HepG2 (cell line): ENCODE measurements around the gene RPS8. TPM values are rescaled to one million over a fixed set of nuclear protein-coding genes. Genes with fewer than 3 reads are reported as not detected.

Experiments
- ATF7 ChIP-seq, 2 experiments: fragments of 450-650 bp in 1 of 2; sonication (generic) in 1 of 2; formaldehyde crosslinking in 1 of 2; IDR thresholded peaks; 2 replicates each; pipeline versions ENCODE4 v1.4.0 to v1.6.1; 2016 to 2020; ENCODE audit warnings: antibody characterized with exemption in 1 of 2, mild to moderate bottlenecking in 1 of 2, missing genetic modification reagents in 1 of 2
- CBFB ChIP-seq: sonication (generic); formaldehyde crosslinking; IDR thresholded peaks from 2 replicates; pipeline ENCODE4 v1.4.0; 2020; ENCODE audit warnings: missing genetic modification reagents
- CHD2 ChIP-seq: IDR thresholded peaks from 2 replicates; pipeline ENCODE4 v1.6.1; 2011; ENCODE audit warnings: low read depth, low read length, improper control_type of control experiment
- FOXP1 ChIP-seq, 2 experiments: fragments of 450-650 bp in 1 of 2; IDR thresholded peaks; 2 replicates each; pipeline ENCODE4 v1.6.1; 2017 to 2018; ENCODE audit warnings: antibody characterized with exemption in 1 of 2
- MBD4 ChIP-seq: IDR thresholded peaks from 2 replicates; pipeline ENCODE4 v1.6.1; 2012; ENCODE audit warnings: low read length, inconsistent platforms, borderline replicate concordance
- MXD3 ChIP-seq: IDR thresholded peaks from 2 replicates; pipeline ENCODE4 v1.6.1; 2016; ENCODE audit warnings: mild to moderate bottlenecking, missing biosample characterization, missing genetic modification reagents
- NFE2L1 ChIP-seq: sonication (generic); formaldehyde crosslinking; IDR thresholded peaks from 2 replicates; pipeline ENCODE4 v1.4.0; 2020; ENCODE audit warnings: missing genetic modification reagents, mild to moderate bottlenecking, borderline replicate concordance
- TBP ChIP-seq: sonication (generic); formaldehyde crosslinking; IDR thresholded peaks from 2 replicates; pipeline ENCODE4 v1.5.0; 2020; ENCODE audit warnings: missing genetic modification reagents
- TFAP4 ChIP-seq: sonication (generic); IDR thresholded peaks from 2 replicates; pipeline ENCODE4 v1.6.1; 2016; ENCODE audit warnings: low read depth, borderline replicate concordance
- THRA ChIP-seq: sonication (generic); formaldehyde crosslinking; IDR thresholded peaks from 2 replicates; pipeline ENCODE4 v1.4.0; 2020; ENCODE audit warnings: missing genetic modification reagents, borderline replicate concordance
- ZBTB42 ChIP-seq: sonication (generic); formaldehyde crosslinking; IDR thresholded peaks from 2 replicates; pipeline ENCODE4 v1.5.0; 2020; ENCODE audit warnings: mild to moderate bottlenecking, missing genetic modification reagents
- ZMYM4 ChIP-seq: sonication (generic); formaldehyde crosslinking; IDR thresholded peaks from 2 replicates; pipeline ENCODE4 v1.8.1; 2023; ENCODE audit warnings: mild to moderate bottlenecking, missing genetic modification reagents
- ZNF160 ChIP-seq: sonication (generic); formaldehyde crosslinking; IDR thresholded peaks from 2 replicates; pipeline ENCODE4 v1.8.0; 2022; ENCODE audit warnings: mild to moderate bottlenecking, inconsistent platforms, missing genetic modification reagents
- ZNF251 ChIP-seq: sonication (generic); formaldehyde crosslinking; IDR thresholded peaks from 2 replicates; pipeline ENCODE4 v1.9.0; 2021; ENCODE audit warnings: mild to moderate bottlenecking, missing genetic modification reagents
- ZNF552 ChIP-seq: sonication (generic); formaldehyde crosslinking; IDR thresholded peaks from 2 replicates; pipeline ENCODE4 v1.9.0; 2022; ENCODE audit warnings: missing genetic modification reagents, mild to moderate bottlenecking, borderline replicate concordance
- ZNF597 ChIP-seq: sonication (generic); formaldehyde crosslinking; IDR thresholded peaks from 2 replicates; pipeline ENCODE4 v1.5.0; 2020; ENCODE audit warnings: missing genetic modification reagents
- ZNF605 ChIP-seq: sonication (generic); formaldehyde crosslinking; IDR thresholded peaks from 2 replicates; pipeline ENCODE4 v1.8.0; 2022; ENCODE audit warnings: mild to moderate bottlenecking, missing genetic modification reagents
- ZNF616 ChIP-seq: sonication (generic); formaldehyde crosslinking; IDR thresholded peaks from 2 replicates; pipeline ENCODE4 v1.5.0; 2020; ENCODE audit warnings: low read depth, mild to moderate bottlenecking, missing genetic modification reagents
- ZNF788 ChIP-seq: sonication (generic); formaldehyde crosslinking; IDR thresholded peaks from 2 replicates; pipeline ENCODE4 v1.5.0; 2020; ENCODE audit warnings: mild to moderate bottlenecking, missing genetic modification reagents, borderline replicate concordance
- ZNF83 ChIP-seq: sonication (generic); formaldehyde crosslinking; IDR thresholded peaks from 2 replicates; pipeline ENCODE4 v1.4.0; 2020; ENCODE audit warnings: missing genetic modification reagents, mild to moderate bottlenecking, borderline replicate concordance
- ZSCAN29 ChIP-seq: sonication (generic); formaldehyde crosslinking; conservative IDR thresholded peaks from 2 replicates; pipeline ENCODE4 v1.4.0; 2020; ENCODE audit warnings: mild to moderate bottlenecking, missing genetic modification reagents
- polyA plus RNA-seq, 8 experiments: library from polyadenylated mRNA; depleted of rRNA in 3 of 8; stranded (reverse) in 7 of 8; unstranded in 1 of 8; fragments of >200 nt; fragmentation: Illumina TruSeq in 4 of 8; extraction: Trizol in 4 of 8; gene quantifications; 2 replicates each; pipeline versions ENCODE4 v1.2.1 to v1.2.3, GENCODE V29; 2011 to 2016; ENCODE audit warnings: low read depth in 4 of 8, missing spikeins in 1 of 8, mixed read lengths in 1 of 8; ENCODE audit not compliant: insufficient read depth in 1 of 8
- total RNA-seq, 5 experiments: library from RNA; depleted of rRNA; stranded (reverse); fragments of >200 nt; fragmentation: Illumina TruSeq; extraction: Trizol; gene quantifications; 2 replicates each; pipeline ENCODE4 v1.2.3, GENCODE V29; 2016; ENCODE audit warnings: low read depth in 1 of 5

Gene RPS8
- total and polyA plus RNA-seq, 2 of the 13 experiments (the other 11 are each of a cell fraction or from before 2014, with no cell fraction given): 2,628 to 2,822 TPM

- TF ChIP-seq THRA (CRISPR knock-in tag) (peak; percentile 42; the same call in 1 of the 2 replicates), MXD3 (CRISPR knock-in tag) (0 out of 2 replicates have a peak, but pooled peaks have one; percentile 57), CBFB (CRISPR knock-in tag) (peak; percentile 28; the same call in 1 of the 2 replicates), FOXP1 (IDR thresholded peaks at IDR 0.05) (no peak), FOXP1 (CRISPR knock-in tag; IDR thresholded peaks at IDR 0.05) (0 out of 2 replicates have a peak, but pooled peaks have one; percentile 4), ZBTB42 (CRISPR knock-in tag) (0 out of 2 replicates have a peak, but pooled peaks have one; percentile 32), MBD4 (no peak), ZNF83 (CRISPR knock-in tag) (no peak), NFE2L1 (CRISPR knock-in tag) (no peak), ZMYM4 (CRISPR knock-in tag) (peak; percentile 81), ZNF251 (CRISPR knock-in tag) (no peak), ZNF605 (no peak), TFAP4 (no peak), ATF7 (IDR thresholded peaks at IDR 0.05) (no peak), ATF7 (CRISPR knock-in tag; IDR thresholded peaks at IDR 0.05) (peak; percentile 68), ZNF597 (CRISPR knock-in tag) (no peak), CHD2 (no peak), TBP (0 out of 2 replicates have a peak, but pooled peaks have one; percentile 33), ZSCAN29 (CRISPR knock-in tag) (0 out of 2 replicates have a peak, but pooled peaks have one; percentile 45), ZNF788 (CRISPR knock-in tag) (peak; percentile 65; the same call in 1 of the 2 replicates), ZNF616 (CRISPR knock-in tag) (no peak), ZNF552 (peak; percentile 57; the same call in 1 of the 2 replicates), ZNF160 (CRISPR knock-in tag) (peak; percentile 51; the same call in 1 of the 2 replicates)
Measured at GRCh38 chr1:44739307-44740178, 35.8 kb upstream of the RPS8 start, which contains the start of gene KIF2C (continued).
